NCI-H82 (cell line): Measurements from ENCODE around the gene DEK.
"Not testable (repeated sequence)": the region's sequence is repeated elsewhere in the genome, so short reads cannot be mapped to it uniquely, and the experiment has no call there.

Experiments
- DNase-seq: peaks from one replicate; lab custom pipeline; 2025; lab: John Stamatoyannopoulos, UW

DEK gene

GRCh38 chr6:18237167-18237566 lies 27.2 kb downstream of the DEK start:
- DNase-seq: no peak

- no peak for DNase-seq
These were observed 28.8 kb downstream of the DEK start for GRCh38 chr6:18235524-18235923.

GRCh38 chr6:18234564-18234963 lies 29.8 kb downstream of the DEK start:
- DNase-seq: no peak

GRCh38 chr6:18233770-18234169 lies 30.6 kb downstream of the DEK start:
- not testable (repeated sequence) for DNase-seq

GRCh38 chr6:18231856-18232255 lies 32.5 kb downstream of the DEK start:
- DNase-seq: not testable (repeated sequence)

- not testable (repeated sequence) for DNase-seq
These were observed 35.7 kb downstream of the DEK start for GRCh38 chr6:18228590-18228989.

- not testable (repeated sequence) for DNase-seq
These were observed 37.2 kb downstream of the DEK start for GRCh38 chr6:18227166-18227565.

GRCh38 chr6:18226451-18227105 lies 37.8 kb downstream of the DEK start:
- peak; percentile 21 for DNase-seq

GRCh38 chr6:18221288-18221615 lies 43.1 kb downstream of the DEK start:
- peak; percentile 33 for DNase-seq

- peak; percentile 30 for DNase-seq
These were observed 44.7 kb downstream of the DEK start for GRCh38 chr6:18219591-18219990.

GRCh38 chr6:18218233-18218632 lies 46.1 kb downstream of the DEK start:
- no peak for DNase-seq

GRCh38 chr6:18216411-18216810 lies 47.9 kb downstream of the DEK start:
- no peak for DNase-seq

- peak; percentile 95 for DNase-seq
These were observed 48.9 kb downstream of the DEK start for GRCh38 chr6:18215436-18215835.

- DNase-seq: no peak
These were observed 50.3 kb downstream of the DEK start for GRCh38 chr6:18214003-18214402.

- DNase-seq: no peak
These were observed 50.9 kb downstream of the DEK start for GRCh38 chr6:18213439-18213838.

GRCh38 chr6:18212231-18212630 lies 52.1 kb downstream of the DEK start:
- peak; percentile 38 for DNase-seq

- DNase-seq: no peak
These were observed 53.0 kb downstream of the DEK start for GRCh38 chr6:18211338-18211737.

- DNase-seq: no peak
These were observed 53.6 kb downstream of the DEK start for GRCh38 chr6:18210707-18211106.

- DNase-seq: peak; percentile 92
These were observed 54.7 kb downstream of the DEK start for GRCh38 chr6:18209539-18210197.

GRCh38 chr6:18208778-18209177 lies 55.6 kb downstream of the DEK start:
- DNase-seq: not testable (repeated sequence)

GRCh38 chr6:18207949-18208348 lies 56.4 kb downstream of the DEK start:
- peak; percentile 18 for DNase-seq

- DNase-seq: no peak
These were observed 56.9 kb downstream of the DEK start for GRCh38 chr6:18207438-18207837.

GRCh38 chr6:18206591-18206990 lies 57.7 kb downstream of the DEK start:
- no peak for DNase-seq

GRCh38 chr6:18204691-18205090 lies 59.6 kb downstream of the DEK start:
- no peak for DNase-seq
